WTC11 (cell line): ENCODE measurements around the gene CNOT6L. TPM values are rescaled to one million over a fixed set of nuclear protein-coding genes. Genes with fewer than 3 reads are reported as not detected.

ENCODE experiments used
- ATAC-seq: fragments of 200-7000 bp; cut with Tn5 transposase; 2 replicates; pipeline ENCODE4 v1.10.0; 2021; ENCODE audit warnings: mild to moderate bottlenecking, moderate library complexity
- CTCF ChIA-PET: fragments of 300-600 bp; sonication (Branson Sonifier 250); formaldehyde crosslinking; loops from one replicate; lab custom pipeline; 2021; ENCODE audit warnings: antibody characterized with exemption; lab: Charles Lee
- POLR2A ChIA-PET: fragments of 350-600 bp; sonication (Branson Sonifier 250); formaldehyde crosslinking; loops from one replicate; lab custom pipeline; 2021; ENCODE audit warnings: antibody characterized with exemption; lab: Charles Lee
- DNase-seq: peaks from one replicate; pipeline ENCODE4 v3.0.0; 2021; ENCODE audit warnings: low spot score
- H3K27ac Mint-ChIP-seq: 2 replicates; pipeline ENCODE4 v1.8.0; 2021; ENCODE audit warnings: mixed read lengths
- H3K27me3 Mint-ChIP-seq: 2 replicates; pipeline ENCODE4 v1.8.0; 2021; ENCODE audit warnings: low read depth, mild to moderate bottlenecking, moderate library complexity, mixed read lengths
- H3K36me3 Mint-ChIP-seq: 2 replicates; pipeline ENCODE4 v1.8.0; 2021; ENCODE audit warnings: mixed read lengths
- H3K4me1 Mint-ChIP-seq: 2 replicates; pipeline ENCODE4 v1.8.0; 2022; ENCODE audit warnings: mixed read lengths
- H3K4me3 Mint-ChIP-seq: 2 replicates; pipeline ENCODE4 v1.8.0; 2021; ENCODE audit warnings: mild to moderate bottlenecking, moderate library complexity, mixed read lengths
- H3K9me3 Mint-ChIP-seq: 2 replicates; pipeline ENCODE4 v1.8.0; 2021; ENCODE audit warnings: mixed read lengths
- ATF3 ChIP-seq: sonication (generic); formaldehyde crosslinking; conservative IDR thresholded peaks from 2 replicates; pipeline ENCODE4 v1.8.1; 2022; ENCODE audit warnings: mild to moderate bottlenecking, missing genetic modification reagents
- CREB1 ChIP-seq: sonication (generic); formaldehyde crosslinking; IDR thresholded peaks from 2 replicates; pipeline ENCODE4 v1.8.0; 2023; ENCODE audit warnings: mild to moderate bottlenecking, missing genetic modification reagents
- CTCF ChIP-seq: fragments of 200-600 bp; IDR thresholded peaks from 2 replicates; pipeline ENCODE4 v1.8.0; 2022; ENCODE audit warnings: antibody characterized with exemption
- E2F1 ChIP-seq: sonication (generic); formaldehyde crosslinking; IDR thresholded peaks from 2 replicates; pipeline ENCODE4 v1.8.0; 2022; ENCODE audit warnings: mild to moderate bottlenecking, missing genetic modification reagents
- EMX1 ChIP-seq: fragments of 250-450 bp; sonication (Bioruptor Pico); IDR thresholded peaks from 2 replicates; pipeline ENCODE4 v1.8.0; 2021; ENCODE audit warnings: mild to moderate bottlenecking
- ESRRA ChIP-seq: sonication (generic); formaldehyde crosslinking; IDR thresholded peaks from 2 replicates; pipeline ENCODE4 v1.8.1; 2022; ENCODE audit warnings: mild to moderate bottlenecking, missing genetic modification reagents, borderline replicate concordance
- FOXJ3 ChIP-seq: sonication (generic); formaldehyde crosslinking; IDR thresholded peaks from 2 replicates; pipeline ENCODE4 v1.9.0; 2021; ENCODE audit warnings: missing genetic modification reagents, mild to moderate bottlenecking, borderline replicate concordance
- FOXK1 ChIP-seq: sonication (generic); formaldehyde crosslinking; IDR thresholded peaks from 2 replicates; pipeline ENCODE4 v1.8.0; 2022; ENCODE audit warnings: mild to moderate bottlenecking, moderate library complexity, missing genetic modification reagents
- FOXP4 ChIP-seq: sonication (generic); formaldehyde crosslinking; IDR thresholded peaks from 2 replicates; pipeline ENCODE4 v1.8.0; 2022; ENCODE audit warnings: mild to moderate bottlenecking, missing genetic modification reagents
- GRHL2 ChIP-seq: fragments of 250-450 bp; sonication (Bioruptor Pico); IDR thresholded peaks from 2 replicates; pipeline ENCODE4 v1.8.0; 2022; ENCODE audit warnings: mild to moderate bottlenecking, moderate library complexity; ENCODE audit not compliant: insufficient replicate concordance, severe bottlenecking
- KAT7 ChIP-seq: sonication (generic); formaldehyde crosslinking; IDR thresholded peaks from 2 replicates; pipeline ENCODE4 v1.8.1; 2023; ENCODE audit warnings: missing genetic modification reagents, mild to moderate bottlenecking, borderline replicate concordance
- MXD4 ChIP-seq: fragments of 250-450 bp; sonication (Bioruptor Pico); IDR thresholded peaks from 2 replicates; pipeline ENCODE4 v1.8.0; 2021; ENCODE audit warnings: mild to moderate bottlenecking, moderate library complexity, borderline replicate concordance
- NFE2L1 ChIP-seq: sonication (generic); formaldehyde crosslinking; IDR thresholded peaks from 2 replicates; pipeline ENCODE4 v1.8.1; 2023; ENCODE audit warnings: missing genetic modification reagents
- NR2C2 ChIP-seq: sonication (generic); formaldehyde crosslinking; IDR thresholded peaks from 2 replicates; pipeline ENCODE4 v1.8.0; 2022; ENCODE audit warnings: mild to moderate bottlenecking, missing genetic modification reagents
- NR3C1 ChIP-seq: sonication (generic); formaldehyde crosslinking; conservative IDR thresholded peaks from 2 replicates; pipeline ENCODE4 v1.8.1; 2023; ENCODE audit warnings: low read depth, mild to moderate bottlenecking, missing genetic modification reagents
- PRRX2 ChIP-seq: fragments of 250-450 bp; sonication (Bioruptor Pico); IDR thresholded peaks from 2 replicates; pipeline ENCODE4 v1.8.0; 2021; ENCODE audit warnings: mild to moderate bottlenecking
- USF1 ChIP-seq: sonication (generic); formaldehyde crosslinking; IDR thresholded peaks from 2 replicates; pipeline ENCODE4 v1.8.0; 2022; ENCODE audit warnings: mild to moderate bottlenecking, missing genetic modification reagents
- ZNF121 ChIP-seq: sonication (generic); formaldehyde crosslinking; IDR thresholded peaks from 2 replicates; pipeline ENCODE4 v1.8.0; 2023; ENCODE audit warnings: missing genetic modification reagents
- ZNF219 ChIP-seq: sonication (generic); formaldehyde crosslinking; IDR thresholded peaks from 2 replicates; pipeline ENCODE4 v1.8.0; 2023; ENCODE audit warnings: missing genetic modification reagents, mild to moderate bottlenecking, borderline replicate concordance
- ZNF532 ChIP-seq: fragments of 250-450 bp; sonication (Bioruptor Pico); IDR thresholded peaks from 2 replicates; pipeline ENCODE4 v1.9.0; 2021; ENCODE audit warnings: mild to moderate bottlenecking, borderline replicate concordance
- total RNA-seq: library from RNA; stranded (reverse); gene quantifications from 3 replicates; pipeline ENCODE4 v1.2.3, GENCODE V29; 2021

CNOT6L gene
- total RNA-seq, 1 experiment from 2014 or later = 21.6 TPM

GRCh38 chr4:77701121-77701520, 118.0 kb downstream of the CNOT6L start:
- POLR2A ChIA-PET = no interaction called here
- H3K27me3 Mint-ChIP-seq = no peaks in the 10 kb centered on the region

GRCh38 chr4:77699731-77700210, 119.4 kb downstream of the CNOT6L start:
- H3K4me3 Mint-ChIP-seq = no peak overlapping the region
- H3K4me1 Mint-ChIP-seq = peaks cover 19% of the 10 kb centered on the region
- no peaks in the 10 kb centered on the region for H3K9me3 Mint-ChIP-seq
- ChIA-PET POLR2A (interaction anchor here (0.9 kb wide), 1 partner anchor 162 kb away, joined by 3 read pairs; the partner anchor contains the start of gene MRPL1), CTCF (interaction anchor here (0.8 to 2.2 kb wide), 7 partner anchors 10 to 234 kb away, joined by 3 to 5 read pairs (median 4); no protein-coding TSS in a partner anchor)
- H3K36me3 Mint-ChIP-seq = no peaks in the 10 kb centered on the region
- H3K27ac Mint-ChIP-seq = peak overlapping the region; percentile 57
- DNase-seq = peak; percentile 33
- H3K27me3 Mint-ChIP-seq = no peaks in the 10 kb centered on the region
- ATAC-seq = peak; percentile 80
- TF ChIP-seq KAT7 (CRISPR knock-in tag) (no peak), ZNF532 (CRISPR knock-in tag) (no peak), USF1 (CRISPR knock-in tag) (no peak), ZNF219 (CRISPR knock-in tag) (no peak), NFE2L1 (CRISPR knock-in tag) (no peak), FOXK1 (CRISPR knock-in tag) (no peak), GRHL2 (CRISPR knock-in tag) (no peak), EMX1 (CRISPR knock-in tag) (no peak), FOXJ3 (CRISPR knock-in tag) (no peak), ATF3 (CRISPR knock-in tag) (no peak), NR2C2 (CRISPR knock-in tag) (no peak), ZNF121 (CRISPR knock-in tag) (no peak), MXD4 (CRISPR knock-in tag) (no peak), E2F1 (CRISPR knock-in tag) (no peak), ESRRA (no peak), NR3C1 (CRISPR knock-in tag) (no peak), CTCF (no peak), CREB1 (CRISPR knock-in tag) (no peak), PRRX2 (CRISPR knock-in tag) (no peak), FOXP4 (CRISPR knock-in tag) (no peak)

More at GRCh38 chr4:77701121-77701520, 118.0 kb downstream of the CNOT6L start:
- no peaks in the 10 kb centered on the region for H3K36me3 Mint-ChIP-seq
- peaks cover 19% of the 10 kb centered on the region for H3K4me1 Mint-ChIP-seq
- H3K4me3 Mint-ChIP-seq = no peak overlapping the region
- DNase-seq (no peak), ATAC-seq (no peak)
- no peaks in the 10 kb centered on the region for H3K9me3 Mint-ChIP-seq
- CTCF ChIA-PET = interaction anchor here (2.2 kb wide), 1 partner anchor 236 kb away, joined by 5 read pairs; no protein-coding TSS in a partner anchor
- no peak for TF ChIP-seq FOXP4 (CRISPR knock-in tag)
- no peak overlapping the region for H3K27ac Mint-ChIP-seq
